SK-N-SH (cell line): ENCODE data around the gene CIC.

Experiments used
- CTCF ChIP-seq: fragments of 200-600 bp; sonication (generic); IDR thresholded peaks from 2 replicates; pipeline ENCODE4 v1.6.1; 2017; ENCODE audit warnings: antibody characterized with exemption, mild to moderate bottlenecking, moderate library complexity
- EP300 ChIP-seq, 2 experiments: IDR thresholded peaks; 2 replicates each; pipeline versions ENCODE4 v1.4.0 to v1.6.1; 2012; ENCODE audit warnings: borderline replicate concordance in 1 of 2, low read depth in 1 of 2, low read length in 1 of 2
- FOSL2 ChIP-seq: IDR thresholded peaks from 2 replicates; pipeline ENCODE4 v1.4.0; 2012; ENCODE audit warnings: low read depth, mild to moderate bottlenecking, moderate library complexity, borderline replicate concordance
- SIN3A ChIP-seq: IDR thresholded peaks from 2 replicates; pipeline ENCODE4 v1.6.1; 2012; ENCODE audit warnings: low read depth, mild to moderate bottlenecking, low read length, moderate library complexity, borderline replicate concordance

GRCh38 chr19:42285541-42285941 is 16.5 kb downstream of the CIC start:
- TF ChIP-seq EP300 (IDR thresholded peaks at IDR 0.05; ENCODE audit: borderline replicate concordance in 1 of 2, low read depth in 1 of 2, low read length in 1 of 2) (no peak), CTCF (no peak), FOSL2 (no peak), SIN3A (no peak)
